WTC11 (cell line): ENCODE results near the gene MS4A15. TPM values are rescaled to one million over a fixed set of nuclear protein-coding genes. Genes with fewer than 3 reads are reported as not detected.

ENCODE experiments used
- ATAC-seq: fragments of 200-7000 bp; cut with Tn5 transposase; 2 replicates; pipeline ENCODE4 v1.10.0; 2021; ENCODE audit warnings: mild to moderate bottlenecking, moderate library complexity
- CTCF ChIA-PET: fragments of 300-600 bp; sonication (Branson Sonifier 250); formaldehyde crosslinking; loops from one replicate; lab custom pipeline; 2021; ENCODE audit warnings: antibody characterized with exemption; lab: Charles Lee
- POLR2A ChIA-PET: fragments of 350-600 bp; sonication (Branson Sonifier 250); formaldehyde crosslinking; loops from one replicate; lab custom pipeline; 2021; ENCODE audit warnings: antibody characterized with exemption; lab: Charles Lee
- DNase-seq: peaks from one replicate; pipeline ENCODE4 v3.0.0; 2021; ENCODE audit warnings: low spot score
- H3K27ac Mint-ChIP-seq: 2 replicates; pipeline ENCODE4 v1.8.0; 2021; ENCODE audit warnings: mixed read lengths
- H3K27me3 Mint-ChIP-seq: 2 replicates; pipeline ENCODE4 v1.8.0; 2021; ENCODE audit warnings: low read depth, mild to moderate bottlenecking, moderate library complexity, mixed read lengths
- H3K36me3 Mint-ChIP-seq: 2 replicates; pipeline ENCODE4 v1.8.0; 2021; ENCODE audit warnings: mixed read lengths
- H3K4me1 Mint-ChIP-seq: 2 replicates; pipeline ENCODE4 v1.8.0; 2022; ENCODE audit warnings: mixed read lengths
- H3K4me3 Mint-ChIP-seq: 2 replicates; pipeline ENCODE4 v1.8.0; 2021; ENCODE audit warnings: mild to moderate bottlenecking, moderate library complexity, mixed read lengths
- H3K9me3 Mint-ChIP-seq: 2 replicates; pipeline ENCODE4 v1.8.0; 2021; ENCODE audit warnings: mixed read lengths
- ATF1 ChIP-seq: sonication (generic); formaldehyde crosslinking; IDR thresholded peaks from 2 replicates; pipeline ENCODE4 v1.8.1; 2023; ENCODE audit warnings: mild to moderate bottlenecking, moderate library complexity, missing genetic modification reagents
- HMGA2 ChIP-seq: fragments of 250-450 bp; sonication (Bioruptor Pico); IDR thresholded peaks from 2 replicates; pipeline ENCODE4 v1.4.0; 2021; ENCODE audit warnings: mild to moderate bottlenecking, moderate library complexity
- JUN ChIP-seq: sonication (generic); formaldehyde crosslinking; IDR thresholded peaks from 2 replicates; pipeline ENCODE4 v1.8.0; 2023; ENCODE audit warnings: mild to moderate bottlenecking, missing genetic modification reagents
- NR2C2 ChIP-seq: sonication (generic); formaldehyde crosslinking; IDR thresholded peaks from 2 replicates; pipeline ENCODE4 v1.8.0; 2022; ENCODE audit warnings: mild to moderate bottlenecking, missing genetic modification reagents
- NR3C1 ChIP-seq: sonication (generic); formaldehyde crosslinking; conservative IDR thresholded peaks from 2 replicates; pipeline ENCODE4 v1.8.1; 2023; ENCODE audit warnings: low read depth, mild to moderate bottlenecking, missing genetic modification reagents
- PRDM15 ChIP-seq: sonication (generic); formaldehyde crosslinking; IDR thresholded peaks from 2 replicates; pipeline ENCODE4 v1.8.0; 2022; ENCODE audit warnings: missing genetic modification reagents
- RORB ChIP-seq: fragments of 250-450 bp; sonication (Bioruptor Pico); IDR thresholded peaks from 2 replicates; pipeline ENCODE4 v1.9.0; 2021; ENCODE audit warnings: mild to moderate bottlenecking
- TEAD4 ChIP-seq: sonication (generic); formaldehyde crosslinking; IDR thresholded peaks from 2 replicates; pipeline ENCODE4 v1.8.0; 2022; ENCODE audit warnings: mild to moderate bottlenecking, missing genetic modification reagents
- TP53 ChIP-seq: sonication (generic); formaldehyde crosslinking; IDR thresholded peaks from 2 replicates; pipeline ENCODE4 v1.8.1; 2023; ENCODE audit warnings: mild to moderate bottlenecking, missing genetic modification reagents
- ZNF232 ChIP-seq: sonication (generic); formaldehyde crosslinking; IDR thresholded peaks from 2 replicates; pipeline ENCODE4 v1.8.0; 2022; ENCODE audit warnings: mild to moderate bottlenecking, missing genetic modification reagents
- ZNF263 ChIP-seq: sonication (generic); formaldehyde crosslinking; IDR thresholded peaks from 2 replicates; pipeline ENCODE4 v1.8.1; 2022; ENCODE audit warnings: low read depth, mild to moderate bottlenecking, moderate library complexity, missing genetic modification reagents
- ZNF512 ChIP-seq: sonication (generic); formaldehyde crosslinking; IDR thresholded peaks from 2 replicates; pipeline ENCODE4 v1.8.1; 2022; ENCODE audit warnings: missing genetic modification reagents, borderline replicate concordance
- total RNA-seq: library from RNA; stranded (reverse); gene quantifications from 3 replicates; pipeline ENCODE4 v1.2.3, GENCODE V29; 2021
- TF ChIP-seq, protein P1 (sequence below): sonication (generic); formaldehyde crosslinking; conservative IDR thresholded peaks from 2 replicates; pipeline ENCODE4 v1.8.1; 2023; ENCODE audit warnings: mild to moderate bottlenecking, low read depth, missing genetic modification reagents, moderate library complexity
- TF ChIP-seq, protein P2 (sequence below): fragments of 250-450 bp; sonication (Bioruptor Pico); IDR thresholded peaks from 2 replicates; pipeline ENCODE4 v2.1.2; 2022; ENCODE audit warnings: mild to moderate bottlenecking, moderate library complexity
- TF ChIP-seq, protein P3 (sequence below): fragments of 200-600 bp; IDR thresholded peaks from 2 replicates; pipeline ENCODE4 v1.8.0; 2022; ENCODE audit warnings: antibody characterized with exemption
- TF ChIP-seq, protein P4 (sequence below): sonication (generic); formaldehyde crosslinking; IDR thresholded peaks from 2 replicates; pipeline ENCODE4 v1.8.1; 2023; ENCODE audit warnings: mild to moderate bottlenecking, missing genetic modification reagents, borderline replicate concordance
- TF ChIP-seq, protein P5 (sequence below): sonication (generic); formaldehyde crosslinking; IDR thresholded peaks from 2 replicates; pipeline ENCODE4 v1.8.0; 2022; ENCODE audit warnings: mild to moderate bottlenecking, missing genetic modification reagents
- TF ChIP-seq, protein P6 (sequence below): fragments of 250-450 bp; sonication (Bioruptor Pico); IDR thresholded peaks from 2 replicates; pipeline ENCODE4 v1.9.0; 2021; ENCODE audit warnings: mild to moderate bottlenecking
- TF ChIP-seq, protein P7 (sequence below): sonication (generic); formaldehyde crosslinking; IDR thresholded peaks from 2 replicates; pipeline ENCODE4 v1.8.1; 2023; ENCODE audit warnings: mild to moderate bottlenecking, missing genetic modification reagents

Gene MS4A15
- total RNA-seq, 1 experiment from 2014 or later, result 0.09 TPM

GRCh38 chr11:60776167-60776566, 19.5 kb downstream of the MS4A15 start:
- no peak overlapping the region for H3K4me3 Mint-ChIP-seq
- H3K36me3 Mint-ChIP-seq, result no peaks in the 10 kb centered on the region
- CTCF ChIA-PET, result interaction anchor here (0.8 to 8.9 kb wide), 19 partner anchors 9 to 140 kb away, joined by 3 to 125 read pairs (median 5); partner anchors contain the start of genes CCDC86, MS4A10 and PRPF19
- ATAC-seq (no peak), DNase-seq (no peak)
- no peaks in the 10 kb centered on the region; the same call in 1 of the 2 replicates for H3K9me3 Mint-ChIP-seq
- POLR2A ChIA-PET, result no interaction called here
- peaks cover 5% of the 10 kb centered on the region; the same call in 1 of the 2 replicates for H3K27me3 Mint-ChIP-seq
- H3K4me1 Mint-ChIP-seq, result peaks cover 7% of the 10 kb centered on the region
- H3K27ac Mint-ChIP-seq, result no peak overlapping the region
- no peak for TF ChIP-seq RORB (CRISPR knock-in tag)
- TF ChIP-seq, protein P1, sequence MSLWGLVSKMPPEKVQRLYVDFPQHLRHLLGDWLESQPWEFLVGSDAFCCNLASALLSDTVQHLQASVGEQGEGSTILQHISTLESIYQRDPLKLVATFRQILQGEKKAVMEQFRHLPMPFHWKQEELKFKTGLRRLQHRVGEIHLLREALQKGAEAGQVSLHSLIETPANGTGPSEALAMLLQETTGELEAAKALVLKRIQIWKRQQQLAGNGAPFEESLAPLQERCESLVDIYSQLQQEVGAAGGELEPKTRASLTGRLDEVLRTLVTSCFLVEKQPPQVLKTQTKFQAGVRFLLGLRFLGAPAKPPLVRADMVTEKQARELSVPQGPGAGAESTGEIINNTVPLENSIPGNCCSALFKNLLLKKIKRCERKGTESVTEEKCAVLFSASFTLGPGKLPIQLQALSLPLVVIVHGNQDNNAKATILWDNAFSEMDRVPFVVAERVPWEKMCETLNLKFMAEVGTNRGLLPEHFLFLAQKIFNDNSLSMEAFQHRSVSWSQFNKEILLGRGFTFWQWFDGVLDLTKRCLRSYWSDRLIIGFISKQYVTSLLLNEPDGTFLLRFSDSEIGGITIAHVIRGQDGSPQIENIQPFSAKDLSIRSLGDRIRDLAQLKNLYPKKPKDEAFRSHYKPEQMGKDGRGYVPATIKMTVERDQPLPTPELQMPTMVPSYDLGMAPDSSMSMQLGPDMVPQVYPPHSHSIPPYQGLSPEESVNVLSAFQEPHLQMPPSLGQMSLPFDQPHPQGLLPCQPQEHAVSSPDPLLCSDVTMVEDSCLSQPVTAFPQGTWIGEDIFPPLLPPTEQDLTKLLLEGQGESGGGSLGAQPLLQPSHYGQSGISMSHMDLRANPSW, result no peak
- TF ChIP-seq JUN (CRISPR knock-in tag), result no peak
- TF ChIP-seq, protein P2, sequence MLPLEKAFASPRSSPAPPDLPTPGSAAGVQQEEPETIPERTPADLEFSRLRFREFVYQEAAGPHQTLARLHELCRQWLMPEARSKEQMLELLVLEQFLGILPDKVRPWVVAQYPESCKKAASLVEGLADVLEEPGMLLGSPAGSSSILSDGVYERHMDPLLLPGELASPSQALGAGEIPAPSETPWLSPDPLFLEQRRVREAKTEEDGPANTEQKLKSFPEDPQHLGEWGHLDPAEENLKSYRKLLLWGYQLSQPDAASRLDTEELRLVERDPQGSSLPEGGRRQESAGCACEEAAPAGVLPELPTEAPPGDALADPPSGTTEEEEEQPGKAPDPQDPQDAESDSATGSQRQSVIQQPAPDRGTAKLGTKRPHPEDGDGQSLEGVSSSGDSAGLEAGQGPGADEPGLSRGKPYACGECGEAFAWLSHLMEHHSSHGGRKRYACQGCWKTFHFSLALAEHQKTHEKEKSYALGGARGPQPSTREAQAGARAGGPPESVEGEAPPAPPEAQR, result no peak
- no peak for TF ChIP-seq ZNF232 (CRISPR knock-in tag)
- TF ChIP-seq, protein P3, sequence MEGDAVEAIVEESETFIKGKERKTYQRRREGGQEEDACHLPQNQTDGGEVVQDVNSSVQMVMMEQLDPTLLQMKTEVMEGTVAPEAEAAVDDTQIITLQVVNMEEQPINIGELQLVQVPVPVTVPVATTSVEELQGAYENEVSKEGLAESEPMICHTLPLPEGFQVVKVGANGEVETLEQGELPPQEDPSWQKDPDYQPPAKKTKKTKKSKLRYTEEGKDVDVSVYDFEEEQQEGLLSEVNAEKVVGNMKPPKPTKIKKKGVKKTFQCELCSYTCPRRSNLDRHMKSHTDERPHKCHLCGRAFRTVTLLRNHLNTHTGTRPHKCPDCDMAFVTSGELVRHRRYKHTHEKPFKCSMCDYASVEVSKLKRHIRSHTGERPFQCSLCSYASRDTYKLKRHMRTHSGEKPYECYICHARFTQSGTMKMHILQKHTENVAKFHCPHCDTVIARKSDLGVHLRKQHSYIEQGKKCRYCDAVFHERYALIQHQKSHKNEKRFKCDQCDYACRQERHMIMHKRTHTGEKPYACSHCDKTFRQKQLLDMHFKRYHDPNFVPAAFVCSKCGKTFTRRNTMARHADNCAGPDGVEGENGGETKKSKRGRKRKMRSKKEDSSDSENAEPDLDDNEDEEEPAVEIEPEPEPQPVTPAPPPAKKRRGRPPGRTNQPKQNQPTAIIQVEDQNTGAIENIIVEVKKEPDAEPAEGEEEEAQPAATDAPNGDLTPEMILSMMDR, result no peak
- TF ChIP-seq, protein P4, sequence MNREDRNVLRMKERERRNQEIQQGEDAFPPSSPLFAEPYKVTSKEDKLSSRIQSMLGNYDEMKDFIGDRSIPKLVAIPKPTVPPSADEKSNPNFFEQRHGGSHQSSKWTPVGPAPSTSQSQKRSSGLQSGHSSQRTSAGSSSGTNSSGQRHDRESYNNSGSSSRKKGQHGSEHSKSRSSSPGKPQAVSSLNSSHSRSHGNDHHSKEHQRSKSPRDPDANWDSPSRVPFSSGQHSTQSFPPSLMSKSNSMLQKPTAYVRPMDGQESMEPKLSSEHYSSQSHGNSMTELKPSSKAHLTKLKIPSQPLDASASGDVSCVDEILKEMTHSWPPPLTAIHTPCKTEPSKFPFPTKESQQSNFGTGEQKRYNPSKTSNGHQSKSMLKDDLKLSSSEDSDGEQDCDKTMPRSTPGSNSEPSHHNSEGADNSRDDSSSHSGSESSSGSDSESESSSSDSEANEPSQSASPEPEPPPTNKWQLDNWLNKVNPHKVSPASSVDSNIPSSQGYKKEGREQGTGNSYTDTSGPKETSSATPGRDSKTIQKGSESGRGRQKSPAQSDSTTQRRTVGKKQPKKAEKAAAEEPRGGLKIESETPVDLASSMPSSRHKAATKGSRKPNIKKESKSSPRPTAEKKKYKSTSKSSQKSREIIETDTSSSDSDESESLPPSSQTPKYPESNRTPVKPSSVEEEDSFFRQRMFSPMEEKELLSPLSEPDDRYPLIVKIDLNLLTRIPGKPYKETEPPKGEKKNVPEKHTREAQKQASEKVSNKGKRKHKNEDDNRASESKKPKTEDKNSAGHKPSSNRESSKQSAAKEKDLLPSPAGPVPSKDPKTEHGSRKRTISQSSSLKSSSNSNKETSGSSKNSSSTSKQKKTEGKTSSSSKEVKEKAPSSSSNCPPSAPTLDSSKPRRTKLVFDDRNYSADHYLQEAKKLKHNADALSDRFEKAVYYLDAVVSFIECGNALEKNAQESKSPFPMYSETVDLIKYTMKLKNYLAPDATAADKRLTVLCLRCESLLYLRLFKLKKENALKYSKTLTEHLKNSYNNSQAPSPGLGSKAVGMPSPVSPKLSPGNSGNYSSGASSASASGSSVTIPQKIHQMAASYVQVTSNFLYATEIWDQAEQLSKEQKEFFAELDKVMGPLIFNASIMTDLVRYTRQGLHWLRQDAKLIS, result no peak
- TF ChIP-seq HMGA2 (CRISPR knock-in tag), result no peak
- no peak for TF ChIP-seq NR3C1 (CRISPR knock-in tag)
- TF ChIP-seq, protein P5, sequence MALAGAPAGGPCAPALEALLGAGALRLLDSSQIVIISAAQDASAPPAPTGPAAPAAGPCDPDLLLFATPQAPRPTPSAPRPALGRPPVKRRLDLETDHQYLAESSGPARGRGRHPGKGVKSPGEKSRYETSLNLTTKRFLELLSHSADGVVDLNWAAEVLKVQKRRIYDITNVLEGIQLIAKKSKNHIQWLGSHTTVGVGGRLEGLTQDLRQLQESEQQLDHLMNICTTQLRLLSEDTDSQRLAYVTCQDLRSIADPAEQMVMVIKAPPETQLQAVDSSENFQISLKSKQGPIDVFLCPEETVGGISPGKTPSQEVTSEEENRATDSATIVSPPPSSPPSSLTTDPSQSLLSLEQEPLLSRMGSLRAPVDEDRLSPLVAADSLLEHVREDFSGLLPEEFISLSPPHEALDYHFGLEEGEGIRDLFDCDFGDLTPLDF, result no peak
- TF ChIP-seq TP53 (CRISPR knock-in tag), result no peak
- TF ChIP-seq, protein P6, sequence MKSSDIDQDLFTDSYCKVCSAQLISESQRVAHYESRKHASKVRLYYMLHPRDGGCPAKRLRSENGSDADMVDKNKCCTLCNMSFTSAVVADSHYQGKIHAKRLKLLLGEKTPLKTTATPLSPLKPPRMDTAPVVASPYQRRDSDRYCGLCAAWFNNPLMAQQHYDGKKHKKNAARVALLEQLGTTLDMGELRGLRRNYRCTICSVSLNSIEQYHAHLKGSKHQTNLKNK, result no peak
- TF ChIP-seq ZNF263 (CRISPR knock-in tag), result no peak
- no peak for TF ChIP-seq ZNF512
- TF ChIP-seq NR2C2 (CRISPR knock-in tag), result no peak
- TF ChIP-seq ATF1, result no peak
- no peak for TF ChIP-seq TEAD4 (CRISPR knock-in tag)
- TF ChIP-seq, protein P7, sequence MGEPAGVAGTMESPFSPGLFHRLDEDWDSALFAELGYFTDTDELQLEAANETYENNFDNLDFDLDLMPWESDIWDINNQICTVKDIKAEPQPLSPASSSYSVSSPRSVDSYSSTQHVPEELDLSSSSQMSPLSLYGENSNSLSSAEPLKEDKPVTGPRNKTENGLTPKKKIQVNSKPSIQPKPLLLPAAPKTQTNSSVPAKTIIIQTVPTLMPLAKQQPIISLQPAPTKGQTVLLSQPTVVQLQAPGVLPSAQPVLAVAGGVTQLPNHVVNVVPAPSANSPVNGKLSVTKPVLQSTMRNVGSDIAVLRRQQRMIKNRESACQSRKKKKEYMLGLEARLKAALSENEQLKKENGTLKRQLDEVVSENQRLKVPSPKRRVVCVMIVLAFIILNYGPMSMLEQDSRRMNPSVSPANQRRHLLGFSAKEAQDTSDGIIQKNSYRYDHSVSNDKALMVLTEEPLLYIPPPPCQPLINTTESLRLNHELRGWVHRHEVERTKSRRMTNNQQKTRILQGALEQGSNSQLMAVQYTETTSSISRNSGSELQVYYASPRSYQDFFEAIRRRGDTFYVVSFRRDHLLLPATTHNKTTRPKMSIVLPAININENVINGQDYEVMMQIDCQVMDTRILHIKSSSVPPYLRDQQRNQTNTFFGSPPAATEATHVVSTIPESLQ (CRISPR knock-in tag), result no peak
- no peak for TF ChIP-seq PRDM15 (CRISPR knock-in tag)
